ENCODE data around the gene HLA-DMB. TPM values are rescaled to one million over a fixed set of nuclear protein-coding genes. Genes with fewer than 3 reads are reported as not detected.

The HLA-DMB gene
- total RNA-seq, result 0.71 TPM in 1 of 2 replicates, not detected in the other

DNA sequence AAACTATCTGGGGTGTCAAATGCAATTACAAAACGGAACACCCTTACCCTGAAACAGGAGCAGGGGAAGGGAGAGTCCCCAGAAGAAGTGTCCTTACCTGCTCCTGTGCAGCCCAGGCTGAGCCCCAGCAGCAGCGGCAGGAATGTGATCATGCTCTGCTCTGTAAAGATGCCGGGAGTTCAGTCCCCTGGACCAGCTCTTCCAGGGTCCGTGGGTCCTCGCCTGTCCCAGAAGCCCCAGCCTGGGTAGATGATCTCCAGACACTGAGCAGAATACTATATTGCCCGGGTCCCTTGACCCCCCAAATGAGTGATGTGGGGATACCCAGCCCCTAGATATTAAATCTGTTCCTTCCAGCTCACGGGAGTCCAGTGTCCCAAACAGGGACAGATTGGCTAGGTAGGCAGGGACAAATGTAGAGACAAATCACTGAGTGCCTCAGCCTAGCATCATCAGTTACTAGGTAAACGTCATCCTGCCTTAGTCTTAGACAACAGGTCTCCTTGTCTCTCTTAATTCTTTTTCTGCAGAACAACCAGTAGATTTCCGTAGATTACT, at the start of gene HLA-DMB:
Gene HLA-DMB (minus strand): TSS at position 373 of the 558 bp plus-strand sequence. CDS start 221 bp downstream, at position 152.

DNA sequence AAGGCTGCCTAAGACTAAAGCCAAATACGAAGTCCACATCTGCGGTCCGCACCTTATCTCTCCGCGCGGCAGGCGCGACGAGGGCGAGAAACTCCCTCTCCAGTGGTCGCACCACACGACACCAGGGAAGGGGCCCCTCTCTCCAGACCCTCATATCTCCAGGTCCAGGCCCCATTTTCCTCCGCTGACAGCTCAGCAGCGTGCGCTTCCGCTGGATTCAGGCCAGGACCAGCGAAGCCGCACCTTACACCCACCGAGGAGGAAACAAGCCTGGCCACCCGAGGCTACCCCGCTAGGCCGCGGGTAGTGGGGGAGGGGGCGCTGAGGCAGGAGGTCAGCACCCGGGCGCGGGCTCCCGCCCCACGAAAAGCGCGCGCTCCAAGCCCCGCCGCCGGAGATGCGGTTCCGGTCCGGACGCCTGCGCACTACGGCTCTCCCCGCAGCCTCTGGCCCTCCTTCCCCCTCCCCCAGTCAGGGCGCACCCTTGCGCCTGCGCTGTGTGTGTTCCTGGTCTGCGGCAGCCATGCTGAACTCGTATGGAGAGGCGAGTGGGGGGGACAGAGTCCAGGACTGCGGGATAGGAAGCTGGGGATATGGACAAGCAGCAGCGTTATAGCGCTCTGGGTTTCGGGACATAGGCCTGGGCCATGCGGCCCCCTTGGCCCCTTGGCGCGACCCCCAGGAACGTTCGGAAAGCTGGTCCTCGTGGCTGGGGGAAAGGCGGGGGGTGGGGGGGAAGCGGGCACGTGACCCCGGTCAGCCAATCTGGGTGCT, 27.5 kb upstream of the HLA-DMB start, which contains the start of gene BRD2:
Gene BRD2 (plus strand): TSS at position 502 of the 774 bp plus-strand sequence. CDS start 4,305 bp downstream, outside the sequence.

DNA sequence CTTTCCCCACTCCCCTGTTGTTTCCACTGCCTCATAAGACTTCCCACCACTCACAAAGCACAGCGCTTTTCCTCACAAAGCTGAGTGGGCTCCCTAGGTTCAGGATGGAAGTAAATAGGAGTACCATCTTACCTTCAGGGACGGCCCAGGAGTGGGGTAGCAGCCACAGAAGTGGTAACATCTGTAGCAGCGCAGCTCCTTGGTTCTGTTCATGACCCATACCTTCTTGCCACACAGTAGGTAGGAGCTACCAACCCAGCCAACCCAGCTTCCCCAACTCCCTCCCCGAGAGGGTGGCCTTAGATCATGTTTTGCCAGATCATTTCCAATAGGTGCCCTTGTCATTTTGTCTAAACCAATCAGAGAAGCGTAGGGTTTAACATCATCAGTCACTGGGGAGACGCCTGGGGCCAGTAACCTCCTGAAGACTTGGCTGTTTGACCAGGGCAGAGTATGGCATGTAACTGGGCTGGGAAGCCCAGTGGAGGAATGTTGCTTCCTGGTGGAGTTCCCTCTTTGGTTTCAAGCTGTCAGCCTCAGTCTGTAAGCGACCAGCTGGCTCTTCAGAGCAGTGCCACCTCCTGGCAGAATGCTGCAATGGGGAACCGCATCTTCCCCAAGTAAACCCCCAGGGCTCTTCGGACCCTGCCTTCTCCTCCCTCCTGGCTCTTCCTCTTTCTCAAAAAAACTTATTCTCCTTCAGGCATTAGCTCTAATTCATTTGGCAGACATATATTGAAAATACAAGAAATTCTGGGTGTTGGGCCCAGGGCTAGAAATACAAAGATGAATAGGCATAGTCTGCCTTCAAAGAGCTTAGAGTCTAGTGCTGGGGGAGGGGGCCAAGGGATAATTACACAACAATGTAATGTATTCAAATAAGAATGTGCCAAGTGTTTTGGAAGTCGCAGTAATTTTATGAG, 12.2 kb upstream of the HLA-DMB start, which contains the start of gene HLA-DMA:
Gene HLA-DMA (minus strand): TSS at position 281 of the 923 bp plus-strand sequence. CDS start 61 bp downstream, at position 220.

Other genes starting within 250 kb of the HLA-DMB start
- not detected in 2 replicates for gene HLA-DQA2, start 199.6 kb downstream of the HLA-DMB start, total RNA-seq
- gene HLA-DQB2, start 177.5 kb downstream of the HLA-DMB start, total RNA-seq, result not detected in 2 replicates
- 1.0 and 1.1 TPM in 2 replicates for gene HLA-DOB, start 124.0 kb downstream of the HLA-DMB start, total RNA-seq
- 23.6 and 66.8 TPM in 2 replicates for gene TAP2, start 102.3 kb downstream of the HLA-DMB start, total RNA-seq
- gene PSMB8, start 97.0 kb downstream of the HLA-DMB start, total RNA-seq, result 12.6 and 29.1 TPM in 2 replicates
- gene TAP1, start 87.3 kb downstream of the HLA-DMB start, total RNA-seq, result 48.9 and 63.9 TPM in 2 replicates
- gene PSMB9, start 86.8 kb downstream of the HLA-DMB start, total RNA-seq, result 1.4 and 8.9 TPM in 2 replicates
- gene HLA-DMA, start 12.1 kb upstream of the HLA-DMB start, total RNA-seq, result 0.68 and 2.4 TPM in 2 replicates
- 95.7 and 134 TPM in 2 replicates for gene BRD2, start 27.6 kb upstream of the HLA-DMB start, total RNA-seq
- gene HLA-DOA, start 68.6 kb upstream of the HLA-DMB start, total RNA-seq, result 0.07 TPM in 1 of 2 replicates, not detected in the other
- 0.14 TPM in 1 of 2 replicates, not detected in the other for gene HLA-DPA1, start 132.6 kb upstream of the HLA-DMB start, total RNA-seq
- not detected in 2 replicates for gene HLA-DPB1, start 135.0 kb upstream of the HLA-DMB start, total RNA-seq

All from nasal cavity respiratory epithelium epithelial cell of viscerocranial mucosa (primary cell).